ENCODE data around the gene FER.

The FER gene

DNA sequence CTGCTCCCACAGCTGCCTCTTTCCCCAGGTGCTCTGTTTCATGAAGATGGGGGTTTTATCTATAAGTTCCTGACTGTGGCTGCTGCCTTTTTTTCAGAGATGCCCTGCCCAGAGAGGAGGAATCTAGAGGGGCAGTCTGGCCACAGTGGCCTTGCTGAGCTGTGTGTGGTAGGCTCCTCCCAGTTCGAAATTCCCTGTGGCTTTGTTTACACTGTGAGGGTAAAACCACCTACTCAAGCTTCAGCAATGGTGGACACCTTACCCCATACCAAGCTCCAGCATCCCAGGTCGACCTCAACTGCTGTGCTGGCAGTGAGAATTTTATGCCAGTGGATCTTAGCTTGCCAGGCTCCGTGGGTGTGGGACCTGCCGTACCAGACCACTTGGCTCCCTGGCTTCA lies 250.0 kb downstream of the FER start:
- no peak overlapping the region for H3K4me2 ChIP-seq (ENCODE audit: low read length)
- no peak for TF ChIP-seq EZH2phosphoT487 (IDR thresholded peaks at IDR 0.05; ENCODE audit: borderline replicate concordance, low read length)
- TF ChIP-seq, protein P1, sequence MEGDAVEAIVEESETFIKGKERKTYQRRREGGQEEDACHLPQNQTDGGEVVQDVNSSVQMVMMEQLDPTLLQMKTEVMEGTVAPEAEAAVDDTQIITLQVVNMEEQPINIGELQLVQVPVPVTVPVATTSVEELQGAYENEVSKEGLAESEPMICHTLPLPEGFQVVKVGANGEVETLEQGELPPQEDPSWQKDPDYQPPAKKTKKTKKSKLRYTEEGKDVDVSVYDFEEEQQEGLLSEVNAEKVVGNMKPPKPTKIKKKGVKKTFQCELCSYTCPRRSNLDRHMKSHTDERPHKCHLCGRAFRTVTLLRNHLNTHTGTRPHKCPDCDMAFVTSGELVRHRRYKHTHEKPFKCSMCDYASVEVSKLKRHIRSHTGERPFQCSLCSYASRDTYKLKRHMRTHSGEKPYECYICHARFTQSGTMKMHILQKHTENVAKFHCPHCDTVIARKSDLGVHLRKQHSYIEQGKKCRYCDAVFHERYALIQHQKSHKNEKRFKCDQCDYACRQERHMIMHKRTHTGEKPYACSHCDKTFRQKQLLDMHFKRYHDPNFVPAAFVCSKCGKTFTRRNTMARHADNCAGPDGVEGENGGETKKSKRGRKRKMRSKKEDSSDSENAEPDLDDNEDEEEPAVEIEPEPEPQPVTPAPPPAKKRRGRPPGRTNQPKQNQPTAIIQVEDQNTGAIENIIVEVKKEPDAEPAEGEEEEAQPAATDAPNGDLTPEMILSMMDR (IDR thresholded peaks at IDR 0.05; ENCODE audit: low read depth, low read length, poor library complexity, severe bottlenecking), result no peak
- H3K27me3 ChIP-seq (ENCODE audit: control insufficient read depth, low read length), result no peaks in the 10 kb centered on the region
- no peaks in the 10 kb centered on the region for H4K20me1 ChIP-seq (ENCODE audit: control insufficient read depth, insufficient read depth, low read depth, low read length)
- no peaks in the 10 kb centered on the region for H3K9me3 ChIP-seq (ENCODE audit: control insufficient read depth, insufficient read depth, low read length)
- no peaks in the 10 kb centered on the region for H3K36me3 ChIP-seq (ENCODE audit: control insufficient read depth, low read length)
- no peaks in the 10 kb centered on the region for H3K4me1 ChIP-seq (ENCODE audit: control insufficient read depth, low read length)
- H3K79me2 ChIP-seq (ENCODE audit: control insufficient read depth, low read length), result no peaks in the 10 kb centered on the region
- H3K27ac ChIP-seq (ENCODE audit: low read depth, low read length), result no peak overlapping the region
- H3K9me2 ChIP-seq (replicated peaks; ENCODE audit: control insufficient read depth, low read length), result no peaks in the 10 kb centered on the region
- H3F3A ChIP-seq (ENCODE audit: control insufficient read depth, insufficient read depth), result no peaks in the 10 kb centered on the region
- H3K4me3 ChIP-seq (ENCODE audit: low read length), result no peak overlapping the region

DNA sequence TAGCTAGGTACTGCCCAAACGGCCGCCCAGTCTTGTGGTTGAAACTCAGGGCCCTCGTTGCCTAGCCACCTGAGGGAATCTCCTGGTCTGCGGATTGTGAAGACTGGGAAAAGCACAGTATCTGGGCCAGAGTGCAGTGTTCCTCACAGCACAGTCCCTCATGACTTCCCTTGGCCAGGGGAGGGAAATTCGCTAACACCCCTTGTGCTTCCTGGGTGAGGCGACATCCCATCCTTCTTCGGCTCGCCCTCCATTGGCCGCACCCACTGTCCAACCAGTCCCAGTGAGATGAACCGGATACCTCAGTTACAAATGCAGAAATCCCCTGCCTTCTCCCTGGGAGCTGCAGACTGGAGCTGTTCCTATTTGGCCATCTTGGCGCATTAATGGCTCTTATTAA lies 250.5 kb downstream of the FER start:
- H4K20me1 ChIP-seq (ENCODE audit: control insufficient read depth, insufficient read depth, low read depth, low read length), result no peaks in the 10 kb centered on the region
- H3F3A ChIP-seq (ENCODE audit: control insufficient read depth, insufficient read depth), result no peaks in the 10 kb centered on the region
- TF ChIP-seq, protein P1 (IDR thresholded peaks at IDR 0.05; ENCODE audit: low read depth, low read length, poor library complexity, severe bottlenecking), result no peak
- no peak for TF ChIP-seq EZH2phosphoT487 (IDR thresholded peaks at IDR 0.05; ENCODE audit: borderline replicate concordance, low read length)
- H3K27me3 ChIP-seq (ENCODE audit: control insufficient read depth, low read length), result no peaks in the 10 kb centered on the region
- no peaks in the 10 kb centered on the region for H3K9me3 ChIP-seq (ENCODE audit: control insufficient read depth, insufficient read depth, low read length)
- no peaks in the 10 kb centered on the region for H3K9me2 ChIP-seq (replicated peaks; ENCODE audit: control insufficient read depth, low read length)
- H3K4me2 ChIP-seq (ENCODE audit: low read length), result no peak overlapping the region
- no peaks in the 10 kb centered on the region for H3K79me2 ChIP-seq (ENCODE audit: control insufficient read depth, low read length)
- no peaks in the 10 kb centered on the region for H3K36me3 ChIP-seq (ENCODE audit: control insufficient read depth, low read length)
- no peak overlapping the region for H3K4me3 ChIP-seq (ENCODE audit: low read length)
- no peaks in the 10 kb centered on the region for H3K4me1 ChIP-seq (ENCODE audit: control insufficient read depth, low read length)
- H3K27ac ChIP-seq (ENCODE audit: low read depth, low read length), result no peak overlapping the region

DNA sequence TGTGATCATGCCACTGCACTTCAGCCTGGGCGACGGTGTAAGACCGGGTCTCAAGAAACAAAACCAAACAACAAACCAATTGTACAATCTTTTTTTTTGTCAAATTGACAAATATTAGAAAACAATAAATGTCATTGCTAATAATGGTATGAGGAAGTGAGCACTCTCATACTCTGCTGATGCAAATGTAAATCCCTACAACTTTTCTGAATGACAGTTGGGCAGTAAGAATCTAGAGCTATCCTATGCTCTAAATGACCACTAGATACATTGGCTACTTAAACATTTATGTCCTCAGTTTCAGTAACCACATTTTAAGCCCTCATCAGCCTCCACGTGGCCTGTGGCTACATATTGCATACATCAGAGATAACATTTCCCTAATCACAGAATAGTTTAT lies 256.2 kb downstream of the FER start:
- no peaks in the 10 kb centered on the region for H3K4me1 ChIP-seq (ENCODE audit: control insufficient read depth, low read length)
- TF ChIP-seq, protein P1 (IDR thresholded peaks at IDR 0.05; ENCODE audit: low read depth, low read length, poor library complexity, severe bottlenecking), result no peak
- TF ChIP-seq EZH2phosphoT487 (IDR thresholded peaks at IDR 0.05; ENCODE audit: borderline replicate concordance, low read length), result no peak
- no peaks in the 10 kb centered on the region for H3F3A ChIP-seq (ENCODE audit: control insufficient read depth, insufficient read depth)
- H4K20me1 ChIP-seq (ENCODE audit: control insufficient read depth, insufficient read depth, low read depth, low read length), result no peaks in the 10 kb centered on the region
- H3K4me3 ChIP-seq (ENCODE audit: low read length), result no peak overlapping the region
- no peaks in the 10 kb centered on the region for H3K9me2 ChIP-seq (replicated peaks; ENCODE audit: control insufficient read depth, low read length)
- no peaks in the 10 kb centered on the region for H3K27me3 ChIP-seq (ENCODE audit: control insufficient read depth, low read length)
- no peak overlapping the region for H3K27ac ChIP-seq (ENCODE audit: low read depth, low read length)
- no peaks in the 10 kb centered on the region for H3K9me3 ChIP-seq (ENCODE audit: control insufficient read depth, insufficient read depth, low read length)
- no peak overlapping the region for H3K4me2 ChIP-seq (ENCODE audit: low read length)
- no peaks in the 10 kb centered on the region for H3K36me3 ChIP-seq (ENCODE audit: control insufficient read depth, low read length)
- no peaks in the 10 kb centered on the region for H3K79me2 ChIP-seq (ENCODE audit: control insufficient read depth, low read length)
